Right atrium auricular region (tissue), 2 donors: ENCODE data around the gene DMD. TPM values are rescaled to one million over a fixed set of nuclear protein-coding genes. Genes with fewer than 3 reads are reported as not detected.
A peak's percentile ranks its signal among the peaks of the same experiment; 100 is the strongest.

ENCODE experiments used
- DNase-seq: peaks from one replicate; pipeline ENCODE4 v3.0.0-alpha.2; 2019; ENCODE audit warnings: low spot score
- H3K27ac ChIP-seq, 2 donors: fragments of 200-600 bp; sonication (generic); 1 replicate in 1 of 2; 2 replicates in 1 of 2; pipeline ENCODE4 v1.5.1; 2016 to 2019
- H3K27me3 ChIP-seq, 2 donors: fragments of 200-600 bp; sonication (generic); one replicate each; pipeline versions ENCODE4 v1.5.1 to v1.6.0; 2017 to 2019
- H3K36me3 ChIP-seq: fragments of 200-600 bp; sonication (generic); one replicate; pipeline ENCODE4 v1.5.1; 2016
- H3K4me1 ChIP-seq, 2 donors: fragments of 200-600 bp; sonication (generic); one replicate each; pipeline versions ENCODE4 v1.5.1 to v1.6.0; 2017 to 2019
- H3K4me3 ChIP-seq, 2 donors: fragments of 200-600 bp; sonication (generic); 1 replicate in 1 of 2; 2 replicates in 1 of 2; pipeline ENCODE4 v1.5.1; 2017 to 2019; ENCODE audit warnings: mild to moderate bottlenecking in 1 of 2, moderate library complexity in 1 of 2
- H3K9me3 ChIP-seq, 2 donors: fragments of 200-600 bp; sonication (generic); one replicate each; pipeline ENCODE4 v1.5.1; 2019
- CTCF ChIP-seq, 2 donors: fragments of 200-600 bp; sonication (generic); IDR thresholded peaks; one replicate each; pipeline ENCODE4 v1.5.1; 2019; ENCODE audit warnings: antibody characterized with exemption in 2 of 2
- total RNA-seq, 2 donors: library from RNA; depleted of rRNA; stranded (reverse); fragments of >200 nt; gene quantifications; one replicate each; pipeline ENCODE4 v1.1.0, GENCODE V29; 2016

Gene DMD
- total RNA-seq, 2 donors from 2014 or later, result 111 to 135 TPM

GRCh38 chrX:31271615-31272471 is 1939.5 kb downstream of the DMD start:
- Histone ChIP-seq H3K27me3 (no peaks in the 10 kb centered on the region), H3K27ac (no peak overlapping the region), H3K9me3 (no peaks in the 10 kb centered on the region), H3K4me1 (no peaks in the 10 kb centered on the region), H3K36me3 (no peaks in the 10 kb centered on the region), H3K4me3 (no peak overlapping the region)
- DNase-seq, result no peak
- no peak for TF ChIP-seq CTCF (IDR thresholded peaks at IDR 0.05)

GRCh38 chrX:31269914-31270313 is 1941.4 kb downstream of the DMD start:
- H3K27me3 ChIP-seq, result no peaks in the 10 kb centered on the region
- DNase-seq, result no peak
- H3K9me3 ChIP-seq, result no peaks in the 10 kb centered on the region
- H3K36me3 ChIP-seq, result no peaks in the 10 kb centered on the region
- no peak overlapping the region for H3K27ac ChIP-seq
- H3K4me1 ChIP-seq, result no peaks in the 10 kb centered on the region
- TF ChIP-seq CTCF (IDR thresholded peaks at IDR 0.05), result no peak
- no peak overlapping the region for H3K4me3 ChIP-seq

GRCh38 chrX:31268359-31268758 is 1943.0 kb downstream of the DMD start:
- H3K4me3 ChIP-seq, result no peak overlapping the region
- H3K4me1 ChIP-seq, result no peaks in the 10 kb centered on the region
- no peak for TF ChIP-seq CTCF (IDR thresholded peaks at IDR 0.05)
- no peaks in the 10 kb centered on the region for H3K36me3 ChIP-seq
- no peak for DNase-seq
- H3K27ac ChIP-seq, result no peak overlapping the region
- H3K9me3 ChIP-seq, result no peaks in the 10 kb centered on the region
- no peaks in the 10 kb centered on the region for H3K27me3 ChIP-seq

GRCh38 chrX:31266203-31267076 is 1944.9 kb downstream of the DMD start:
- Histone ChIP-seq H3K4me1 (no peaks in the 10 kb centered on the region), H3K9me3 (no peaks in the 10 kb centered on the region), H3K4me3 (peak overlapping the region; percentile 62 to 65), H3K27me3 (no peaks in the 10 kb centered on the region), H3K36me3 (no peaks in the 10 kb centered on the region), H3K27ac (peak overlapping the region; percentile 57 to 62)
- TF ChIP-seq CTCF (IDR thresholded peaks at IDR 0.05), result peak in 1 of 2 donors; percentile 14
- no peak for DNase-seq

- no peak overlapping the region for H3K27ac ChIP-seq
- TF ChIP-seq CTCF (IDR thresholded peaks at IDR 0.05), result no peak
- H3K4me3 ChIP-seq, result peak overlapping the region in 1 of 2 donors; percentile 65
Measured at GRCh38 chrX:31265383-31265782, 1946.0 kb downstream of the DMD start.

More at GRCh38 chrX:31265383-31265782, 1946.0 kb downstream of the DMD start:
- Histone ChIP-seq H3K4me1 (no peaks in the 10 kb centered on the region), H3K27me3 (no peaks in the 10 kb centered on the region), H3K36me3 (no peaks in the 10 kb centered on the region), H3K9me3 (no peaks in the 10 kb centered on the region)
- no peak for DNase-seq
